GM12878 (cell line): ENCODE results near the gene HIVEP3.

ENCODE experiments used
- FOS ChIP-seq: IDR thresholded peaks from 3 replicates; pipeline ENCODE4 v1.6.1; 2011; ENCODE audit warnings: borderline replicate concordance; ENCODE audit not compliant: insufficient read length; ENCODE audit errors: extremely low read depth
- MEF2A ChIP-seq: IDR thresholded peaks from 2 replicates; pipeline ENCODE4 v1.6.1; 2011; ENCODE audit warnings: low read depth, mild to moderate bottlenecking, low read length, moderate library complexity; ENCODE audit not compliant: insufficient read depth
- REST ChIP-seq: IDR thresholded peaks from 2 replicates; pipeline ENCODE4 v1.6.1; 2012; ENCODE audit warnings: mild to moderate bottlenecking, low read depth, low read length

- TF ChIP-seq MEF2A: no peak
- TF ChIP-seq FOS: no peak
- no peak for TF ChIP-seq REST
These were observed 246.5 kb downstream of the HIVEP3 start for GRCh38 chr1:41672173-41672572.
